OCI-LY3 (cell line): ENCODE data around the gene CPEB1.

Source experiments
- EZH2phosphoT487 ChIP-seq: fragments of 200-600 bp; shearing (Covaris generic); IDR thresholded peaks from 2 replicates; pipeline ENCODE4 v1.6.1; 2018; ENCODE audit warnings: antibody characterized with exemption, mixed run types, low read depth
- TF ChIP-seq, protein P1 (sequence below): fragments of 200-600, 300-600 bp; sonication (generic); IDR thresholded peaks from 2 replicates; pipeline ENCODE4 v1.5.1; 2014; ENCODE audit warnings: antibody characterized with exemption, low read length, low read depth

DNA sequence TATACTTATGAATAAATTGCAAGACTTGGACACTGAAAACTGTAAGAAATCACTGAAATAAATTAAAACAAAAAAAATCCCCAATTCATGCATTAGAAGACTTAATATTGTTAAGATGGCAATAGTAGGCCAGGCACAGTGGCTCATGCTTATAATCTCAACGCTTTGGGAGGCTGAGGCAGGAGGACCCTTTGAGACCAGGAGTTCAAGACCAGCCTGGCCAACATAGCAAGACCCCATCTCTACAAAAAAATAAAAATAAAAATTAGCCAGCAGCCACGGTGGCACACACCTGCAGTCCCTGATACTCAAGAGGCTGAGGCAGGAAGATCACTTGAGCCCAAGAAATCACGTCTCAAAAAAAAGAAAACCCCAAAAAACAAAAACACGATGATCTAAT, 35.8 kb downstream of the CPEB1 start:
- TF ChIP-seq, protein P1, sequence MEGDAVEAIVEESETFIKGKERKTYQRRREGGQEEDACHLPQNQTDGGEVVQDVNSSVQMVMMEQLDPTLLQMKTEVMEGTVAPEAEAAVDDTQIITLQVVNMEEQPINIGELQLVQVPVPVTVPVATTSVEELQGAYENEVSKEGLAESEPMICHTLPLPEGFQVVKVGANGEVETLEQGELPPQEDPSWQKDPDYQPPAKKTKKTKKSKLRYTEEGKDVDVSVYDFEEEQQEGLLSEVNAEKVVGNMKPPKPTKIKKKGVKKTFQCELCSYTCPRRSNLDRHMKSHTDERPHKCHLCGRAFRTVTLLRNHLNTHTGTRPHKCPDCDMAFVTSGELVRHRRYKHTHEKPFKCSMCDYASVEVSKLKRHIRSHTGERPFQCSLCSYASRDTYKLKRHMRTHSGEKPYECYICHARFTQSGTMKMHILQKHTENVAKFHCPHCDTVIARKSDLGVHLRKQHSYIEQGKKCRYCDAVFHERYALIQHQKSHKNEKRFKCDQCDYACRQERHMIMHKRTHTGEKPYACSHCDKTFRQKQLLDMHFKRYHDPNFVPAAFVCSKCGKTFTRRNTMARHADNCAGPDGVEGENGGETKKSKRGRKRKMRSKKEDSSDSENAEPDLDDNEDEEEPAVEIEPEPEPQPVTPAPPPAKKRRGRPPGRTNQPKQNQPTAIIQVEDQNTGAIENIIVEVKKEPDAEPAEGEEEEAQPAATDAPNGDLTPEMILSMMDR: no peak
- no peak for TF ChIP-seq EZH2phosphoT487
